C4-2B (cell line): ENCODE results near the gene ZC3H14.

Experiments
- CTCF ChIP-seq: fragments of 450-650 bp; conservative IDR thresholded peaks from 2 replicates; pipeline ENCODE4 v1.5.1; 2017; ENCODE audit warnings: mild to moderate bottlenecking
- ZFX ChIP-seq: fragments of 450-650 bp; IDR thresholded peaks from 2 replicates; pipeline ENCODE4 v1.6.1; 2017

DNA sequence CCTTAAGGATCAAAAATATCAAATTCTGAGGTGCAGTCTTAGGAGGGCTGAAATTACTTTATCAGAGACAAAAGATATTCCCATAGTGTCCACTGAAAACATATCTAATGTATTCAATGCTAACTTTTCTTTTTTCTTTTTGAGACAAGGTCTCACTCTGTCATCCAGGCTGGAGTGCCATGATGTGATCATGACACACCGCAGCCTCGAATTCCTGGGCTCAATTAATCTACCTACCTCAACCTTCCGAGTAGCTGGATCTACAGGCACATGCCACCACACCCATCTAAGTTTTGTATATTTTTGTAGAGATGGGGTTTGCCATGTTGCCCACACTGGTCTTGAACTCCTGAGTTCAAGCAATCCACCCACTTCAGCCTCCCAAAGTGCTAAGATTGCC lies 68.3 kb downstream of the ZC3H14 start:
- TF ChIP-seq CTCF (no peak), ZFX (no peak)
